HG03045 (cell line): Measurements from ENCODE around the gene ACSF2.
"Not testable (repeated sequence)": the region's sequence is repeated elsewhere in the genome, so short reads cannot be mapped to it uniquely, and the experiment has no call there.

Source experiments
- ATAC-seq: cut with Tn5 transposase; IDR thresholded peaks from one replicate; pipeline ENCODE4 v1.9.1; 2021; ENCODE audit warnings: mild to moderate bottlenecking, moderate library complexity; ENCODE audit not compliant: unreplicated experiment

ACSF2 gene

GRCh38 chr17:50475775-50476544 is 49.9 kb downstream of the ACSF2 start:
- not testable (repeated sequence) for ATAC-seq

- no peak for ATAC-seq
These were observed 50.7 kb downstream of the ACSF2 start for GRCh38 chr17:50476545-50477315.

DNA sequence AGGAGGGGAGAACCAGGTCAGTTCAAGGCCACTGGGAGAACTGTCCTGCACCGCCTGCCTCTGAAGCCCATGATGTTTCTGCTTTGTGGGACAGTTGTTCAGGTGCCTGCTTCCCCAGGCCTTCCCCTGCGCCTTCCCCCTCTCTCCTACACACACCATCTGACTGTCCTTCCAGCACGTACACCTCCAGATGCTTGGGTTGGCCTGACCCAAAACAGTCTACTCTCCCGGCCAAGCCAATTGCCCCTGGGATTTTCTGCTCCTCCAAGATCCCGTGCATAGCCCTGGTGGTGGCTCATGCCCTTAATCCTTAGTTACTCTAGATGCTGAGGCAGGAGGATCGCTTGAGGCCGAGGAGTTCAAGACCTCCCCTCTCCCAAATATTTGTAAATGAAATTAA is 52.0 kb downstream of the ACSF2 start:
- no peak for ATAC-seq

- peak; percentile 78 for ATAC-seq
These were observed 52.7 kb downstream of the ACSF2 start, which contains the start of gene RSAD1 for GRCh38 chr17:50478391-50479381. RSAD1 (plus strand) TSS chr17:50478860; CDS start chr17:50478885, 25 bp downstream.

DNA sequence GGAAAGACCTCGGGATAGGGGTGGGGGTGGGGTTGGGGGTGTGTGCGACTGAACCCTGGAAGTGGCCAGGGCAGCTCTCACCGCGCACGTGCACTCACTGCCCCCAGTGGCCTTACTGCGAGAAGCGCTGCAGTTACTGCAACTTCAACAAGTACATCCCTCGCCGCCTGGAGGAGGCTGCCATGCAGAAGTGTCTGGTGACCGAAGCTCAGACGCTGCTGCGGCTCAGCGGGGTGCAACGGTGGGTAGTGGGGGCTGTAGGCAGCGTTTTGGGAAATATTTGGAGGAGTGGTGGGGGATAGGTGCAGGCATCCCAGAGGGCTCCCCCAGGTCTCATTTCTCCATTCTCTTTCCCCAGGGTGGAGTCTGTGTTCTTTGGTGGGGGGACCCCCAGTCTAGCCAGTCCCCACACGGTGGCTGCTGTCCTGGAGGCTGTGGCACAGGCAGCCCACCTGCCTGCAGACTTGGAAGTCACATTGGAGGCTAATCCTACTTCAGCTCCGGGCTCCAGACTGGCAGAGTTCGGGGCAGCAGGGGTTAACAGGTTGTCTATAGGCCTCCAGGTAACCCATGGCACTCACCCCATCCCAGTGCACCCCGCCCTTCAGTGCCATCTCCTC is 53.6 kb downstream of the ACSF2 start:
- no peak for ATAC-seq

DNA sequence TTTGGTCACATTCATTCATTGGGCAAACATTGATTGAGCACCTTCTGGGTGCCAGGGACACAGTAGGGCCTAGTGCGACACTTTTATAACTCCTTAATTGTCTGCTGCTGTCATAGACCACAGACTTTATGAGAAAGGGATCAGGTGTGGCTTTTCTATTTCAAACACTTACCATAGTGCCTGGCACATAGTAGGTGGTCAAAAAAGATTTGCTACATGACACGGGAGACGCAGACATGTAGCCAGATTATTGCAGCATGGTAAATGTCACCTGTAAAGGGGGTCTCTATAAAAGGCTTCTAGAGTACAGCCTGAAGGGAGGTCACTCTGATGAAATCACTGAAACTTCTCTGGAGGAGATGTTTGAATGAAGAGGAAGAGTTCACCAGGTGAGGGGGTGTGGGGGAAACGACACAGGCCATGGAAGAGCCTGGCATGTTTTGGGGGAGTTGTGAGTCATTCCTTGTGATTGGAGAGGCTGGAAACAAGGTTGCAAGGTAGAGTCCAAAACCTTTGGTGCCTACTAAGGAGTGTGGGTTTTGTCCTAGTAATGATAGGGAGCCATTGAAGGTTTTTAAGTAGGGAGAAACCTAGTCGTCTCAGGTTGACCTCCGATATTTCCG is 54.2 kb downstream of the ACSF2 start:
- ATAC-seq: no peak

GRCh38 chr17:50480854-50481490 is 55.0 kb downstream of the ACSF2 start:
- no peak for ATAC-seq

GRCh38 chr17:50481648-50482047 is 55.6 kb downstream of the ACSF2 start:
- no peak for ATAC-seq

- no peak for ATAC-seq
These were observed 56.1 kb downstream of the ACSF2 start for GRCh38 chr17:50482110-50482509.

DNA sequence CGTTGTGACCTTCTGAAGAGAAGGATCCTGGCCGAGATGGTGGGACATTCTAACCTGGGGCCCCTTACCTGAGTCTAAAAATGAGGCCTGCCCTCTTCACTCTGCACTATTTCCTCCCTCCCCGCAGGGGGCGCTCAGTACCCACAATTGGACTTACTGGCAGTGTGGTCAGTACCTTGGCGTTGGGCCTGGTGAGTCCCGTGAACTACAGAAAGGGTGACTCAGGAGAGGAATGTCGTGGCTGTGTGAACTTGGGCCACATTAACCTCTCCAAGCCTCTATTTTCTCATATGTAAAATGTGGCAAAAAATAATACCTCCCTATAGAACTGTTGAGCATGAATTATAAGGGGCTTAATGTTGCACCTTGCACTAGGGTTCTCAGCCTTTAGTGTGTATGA is 56.5 kb downstream of the ACSF2 start:
- ATAC-seq: no peak

GRCh38 chr17:50483266-50483665 is 57.2 kb downstream of the ACSF2 start:
- no peak for ATAC-seq

DNA sequence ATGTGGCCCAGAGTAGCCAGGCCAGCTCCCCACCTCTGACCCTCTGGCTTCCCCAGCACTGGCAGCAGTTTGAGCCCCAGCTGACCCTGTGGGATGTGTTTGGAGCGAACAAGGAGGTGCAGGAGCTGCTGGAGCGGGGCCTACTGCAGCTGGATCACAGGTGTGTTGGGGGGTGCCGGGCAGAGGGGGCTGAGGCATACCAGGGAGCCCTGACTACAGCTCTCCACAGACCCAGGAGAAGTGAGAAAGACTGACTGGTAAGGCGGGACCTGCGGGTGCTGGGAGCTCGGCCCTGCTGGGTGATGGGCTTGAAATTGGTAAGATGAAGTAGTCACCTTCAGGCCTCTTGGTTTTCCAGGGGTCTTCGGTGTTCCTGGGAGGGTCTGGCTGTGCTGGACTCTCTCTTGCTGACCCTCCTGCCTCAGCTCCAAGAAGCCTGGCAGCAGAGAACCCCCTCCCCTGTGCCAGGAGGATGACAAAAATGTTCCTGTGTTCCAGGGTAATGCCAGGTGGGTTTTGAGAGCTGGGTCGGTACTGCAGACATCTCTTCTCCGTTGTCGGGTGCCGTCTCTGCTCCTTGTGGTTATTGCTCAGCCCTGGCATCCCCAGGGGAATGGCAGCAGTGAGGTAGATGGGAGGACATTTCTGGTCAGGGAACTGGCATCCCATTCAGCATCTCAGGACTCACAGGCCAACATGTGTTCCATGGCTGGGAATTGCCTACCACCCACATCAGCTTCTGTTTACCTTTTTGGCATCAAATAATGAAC is 58.6 kb downstream of the ACSF2 start:
- ATAC-seq: no peak

DNA sequence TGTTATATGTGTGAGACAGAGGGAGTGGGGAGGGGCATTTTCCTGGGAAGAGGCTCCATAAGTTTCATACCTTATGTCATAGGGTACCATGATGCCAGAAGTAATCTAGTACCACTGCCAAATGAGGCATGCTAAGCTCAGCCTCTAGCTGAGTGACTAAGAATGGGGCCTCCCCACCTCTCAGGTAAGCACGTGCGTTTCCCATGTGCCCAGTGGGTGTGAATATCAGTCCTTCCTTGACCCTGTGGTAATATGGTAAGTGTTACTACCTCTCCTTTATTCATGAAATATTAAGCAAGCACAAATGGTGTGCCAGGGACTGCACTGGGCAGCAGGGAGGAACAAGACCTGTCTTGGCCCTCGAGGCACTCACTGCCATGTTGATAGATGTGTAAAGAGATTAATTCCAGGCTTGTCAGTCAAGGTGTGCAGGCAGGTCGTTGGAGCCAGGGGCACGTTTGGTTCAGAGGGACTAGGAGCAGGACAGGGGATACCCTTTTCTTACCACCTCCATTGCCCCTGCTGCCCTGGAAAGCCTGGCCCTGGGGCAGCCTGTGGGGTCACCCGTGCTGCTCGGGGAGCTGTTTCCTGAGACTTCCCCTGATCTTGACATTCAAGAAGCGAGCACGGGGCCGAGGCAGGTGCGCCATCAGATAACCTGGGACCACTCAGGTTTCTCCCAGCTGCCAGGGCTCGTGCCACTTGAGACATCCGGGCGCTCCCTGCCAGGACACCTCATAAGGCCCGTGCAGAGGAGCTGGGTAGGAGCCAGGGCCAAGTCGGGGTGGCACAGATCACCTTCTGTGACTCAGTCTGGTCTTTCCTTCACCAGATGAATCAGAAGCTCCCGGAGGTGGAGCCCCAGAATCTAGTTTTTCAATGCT is 61.4 kb downstream of the ACSF2 start:
- no peak for ATAC-seq

GRCh38 chr17:50488880-50489279 is 62.9 kb downstream of the ACSF2 start:
- ATAC-seq: no peak

- ATAC-seq: no peak
These were observed 65.5 kb downstream of the ACSF2 start for GRCh38 chr17:50491505-50491904.

DNA sequence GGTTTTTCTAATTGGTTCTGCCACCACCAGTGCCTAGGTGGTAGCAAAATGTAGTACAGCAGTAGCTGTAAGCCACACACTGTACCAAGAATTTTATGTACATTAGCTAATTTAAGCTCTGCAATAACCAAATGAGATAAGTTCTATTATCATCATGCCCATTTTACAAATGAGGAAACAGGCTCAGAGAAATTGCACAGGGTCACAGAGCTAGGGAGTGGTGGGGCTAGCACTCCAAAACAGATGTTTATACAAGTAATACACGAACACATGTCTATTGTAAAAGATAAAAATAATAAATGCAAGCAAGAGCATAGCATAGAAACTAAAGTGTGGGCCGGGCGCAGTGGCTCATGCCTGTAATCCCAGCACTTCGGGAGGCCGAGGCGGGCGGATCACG is 66.2 kb downstream of the ACSF2 start:
- ATAC-seq: no peak

- no peak for ATAC-seq
These were observed 67.7 kb downstream of the ACSF2 start for GRCh38 chr17:50493744-50494143.
